Measurements from ENCODE around the gene FGD4.
"Not testable (repeated sequence)": the region's sequence is repeated elsewhere in the genome, so short reads cannot be mapped to it uniquely, and the experiment has no call there.

Gene FGD4

DNA sequence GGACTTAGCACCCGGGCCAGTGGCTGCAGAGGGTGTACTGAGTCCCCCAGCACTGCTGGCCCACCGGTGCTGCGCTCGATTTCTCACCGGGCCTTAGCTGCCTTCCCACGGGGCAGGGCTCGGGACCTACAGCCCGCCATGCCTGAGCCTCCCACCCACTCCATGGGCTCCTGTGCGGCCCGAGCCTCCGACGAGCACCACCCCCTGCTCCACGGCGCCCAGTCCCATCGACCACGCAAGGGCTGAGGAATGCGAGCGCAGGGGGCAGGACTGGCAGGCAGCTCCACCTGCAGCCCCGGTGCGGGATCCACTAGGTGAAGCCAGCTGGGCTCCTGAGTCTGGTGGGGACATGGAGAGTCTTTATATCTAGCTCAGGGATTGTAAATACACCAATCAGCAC is 126.4 kb downstream of the FGD4 start:
- not testable (repeated sequence) for DNase-seq

DNA sequence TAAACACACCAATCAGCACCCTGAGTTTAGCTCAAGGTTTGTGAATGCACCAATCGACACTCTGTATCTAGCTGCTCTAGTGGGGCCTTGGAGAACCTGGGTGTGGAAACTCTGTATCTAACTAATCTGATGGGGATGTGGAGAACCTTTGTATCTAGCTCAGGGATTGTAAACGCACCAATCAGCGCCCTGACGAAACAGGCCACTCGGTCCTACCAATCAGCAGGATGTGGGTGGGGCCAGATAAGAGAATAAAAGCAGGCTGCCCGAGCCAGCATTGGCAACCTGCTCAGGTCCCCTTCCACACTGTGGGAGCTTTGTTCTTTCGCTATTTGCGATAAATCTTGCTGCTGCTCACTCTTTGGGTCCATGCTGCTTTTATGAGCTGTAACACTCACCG is 127.0 kb downstream of the FGD4 start:
- not testable (repeated sequence) for DNase-seq

GRCh38 chr12:32532422-32532821 is 133.1 kb downstream of the FGD4 start:
- no peak for DNase-seq

- no peak for DNase-seq
Measured at GRCh38 chr12:32532951-32533350, 133.6 kb downstream of the FGD4 start.

DNA sequence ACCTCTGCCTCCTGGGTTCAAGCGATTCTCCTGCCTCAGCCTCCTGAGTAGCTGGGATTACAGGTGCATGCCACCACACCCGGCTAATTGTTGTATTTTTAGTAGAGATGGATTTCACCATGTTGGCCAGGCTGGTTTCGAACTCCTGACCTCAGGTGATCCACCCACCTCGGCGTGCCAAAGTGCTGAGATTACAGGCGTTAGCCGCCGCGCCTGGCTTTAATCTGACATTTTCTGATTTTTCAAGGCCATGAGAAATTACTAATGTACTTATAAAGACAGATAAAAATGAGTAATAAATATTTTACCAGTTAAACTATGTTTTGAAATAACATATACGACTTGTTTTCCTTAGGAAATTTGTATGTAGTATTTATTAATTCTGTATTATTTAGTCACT is 134.1 kb downstream of the FGD4 start:
- DNase-seq = not testable (repeated sequence)

DNA sequence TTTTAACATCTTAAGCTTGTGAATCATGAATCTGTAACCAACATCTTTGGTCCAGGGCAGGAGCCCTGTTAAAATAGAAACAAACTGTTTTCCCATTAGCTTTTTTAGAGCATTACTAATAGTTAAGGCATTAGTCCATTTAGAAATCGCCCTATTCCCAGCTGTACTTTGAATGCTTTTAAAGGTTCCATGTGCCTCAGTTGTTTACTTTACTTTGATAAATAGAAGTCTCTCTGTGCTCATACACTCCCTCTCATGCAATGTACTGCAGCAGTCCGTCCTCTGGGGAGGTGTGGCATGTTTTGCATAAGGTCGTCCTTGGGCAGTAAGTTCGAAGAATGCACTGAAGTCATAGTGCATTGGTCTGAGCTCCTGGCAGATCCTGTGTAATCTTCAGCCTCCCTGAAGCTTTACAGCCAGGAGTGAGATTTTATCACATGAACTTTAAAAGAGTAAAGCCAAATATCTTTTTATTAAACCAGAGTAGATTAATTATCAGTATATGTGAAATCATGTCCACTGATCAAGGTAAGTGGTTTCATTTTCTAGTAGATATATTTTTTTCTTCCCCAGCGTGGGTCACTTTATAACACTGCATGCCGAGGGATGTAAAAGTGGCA is 134.7 kb downstream of the FGD4 start:
- DNase-seq = peak; percentile 98

GRCh38 chr12:32534698-32535097 is 135.3 kb downstream of the FGD4 start:
- no peak for DNase-seq

- peak; percentile 87 for DNase-seq
Measured at GRCh38 chr12:32535288-32535999, 136.1 kb downstream of the FGD4 start.

DNA sequence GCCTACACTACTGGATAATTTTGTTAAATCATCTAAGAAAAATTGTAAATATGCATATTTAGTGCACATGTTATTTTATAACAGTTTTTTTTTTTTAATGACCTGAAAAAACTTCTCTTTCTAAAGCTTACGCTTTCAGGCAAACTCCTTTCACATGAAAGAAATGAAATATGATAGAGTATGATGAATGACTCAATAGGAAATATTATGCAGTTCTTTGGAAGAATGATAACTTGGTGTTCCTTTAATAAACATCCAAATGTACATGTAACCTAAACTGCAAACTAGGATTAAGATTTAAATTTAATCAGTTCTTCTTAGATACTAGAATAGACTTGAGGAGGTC is 136.6 kb downstream of the FGD4 start:
- peak; percentile 22 for DNase-seq

DNA sequence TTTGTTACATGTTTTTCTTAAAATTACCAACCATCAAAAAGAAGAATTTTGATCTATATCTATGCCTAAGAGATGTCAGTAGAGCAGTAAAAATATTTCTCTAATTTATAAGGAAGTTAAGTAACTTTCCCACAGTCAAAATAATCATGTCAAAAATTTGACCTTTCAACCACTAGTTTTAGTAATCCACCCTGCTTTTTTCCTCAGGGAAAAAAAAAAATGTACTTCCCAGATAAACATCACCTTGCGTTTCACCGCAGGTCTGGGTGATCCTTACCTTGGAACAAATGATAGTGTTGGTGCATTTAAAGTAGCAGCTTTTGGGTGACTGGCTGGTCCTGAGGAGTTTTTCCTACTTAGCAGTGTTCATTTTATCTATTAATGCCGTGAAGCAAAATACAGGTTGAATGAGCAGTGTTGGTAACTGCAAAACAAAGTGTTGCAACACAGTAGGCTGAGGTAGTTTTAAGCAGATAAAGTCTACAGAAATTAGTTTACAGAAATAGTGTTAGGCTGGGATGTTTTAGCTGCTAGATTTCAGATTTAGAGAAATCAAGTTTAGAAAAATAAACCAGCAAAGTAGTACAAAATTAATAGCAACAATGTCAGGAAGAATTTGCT is 142.5 kb downstream of the FGD4 start:
- no peak for DNase-seq

DNA sequence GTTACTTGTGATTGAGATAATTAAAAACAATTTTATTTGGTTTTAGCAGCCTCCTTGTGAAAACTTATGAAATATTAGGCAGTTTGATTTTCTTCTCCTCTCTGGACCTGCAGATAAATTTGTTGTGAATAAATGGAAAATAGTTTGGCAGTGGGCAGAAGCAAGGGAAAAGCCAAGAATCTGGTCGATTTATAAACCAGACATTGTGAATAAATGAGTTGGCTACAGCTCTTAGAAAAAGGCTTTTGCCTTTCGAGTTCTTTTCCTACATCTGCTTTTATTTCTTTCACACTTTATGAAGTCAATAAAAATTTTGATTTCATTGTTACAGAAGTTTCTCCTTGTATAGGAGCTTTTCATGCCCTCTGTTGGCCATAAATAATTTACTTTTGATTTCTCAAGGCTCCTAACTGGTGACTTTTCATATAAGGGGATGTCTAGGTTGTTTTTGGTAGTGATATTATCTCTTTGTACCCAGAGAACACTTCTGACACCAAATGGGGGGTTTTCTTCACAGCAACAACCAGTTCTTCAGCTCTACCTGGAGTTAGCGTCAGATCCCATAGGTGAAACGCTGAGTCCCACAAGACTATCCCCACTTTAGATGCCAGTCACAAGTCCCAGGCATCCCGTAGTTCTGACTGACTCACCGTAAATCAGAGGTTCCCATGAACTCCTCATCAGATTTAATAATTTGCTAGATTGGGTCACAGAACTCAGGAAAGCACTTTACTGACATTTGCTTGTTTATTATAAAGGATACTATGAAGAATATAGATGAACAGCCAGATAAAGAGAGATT is 143.3 kb downstream of the FGD4 start:
- no peak for DNase-seq

GRCh38 chr12:32544893-32545292 is 145.5 kb downstream of the FGD4 start:
- DNase-seq = no peak

- no peak for DNase-seq
Measured at GRCh38 chr12:32545413-32545980, 146.1 kb downstream of the FGD4 start.

GRCh38 chr12:32546272-32546671 is 146.9 kb downstream of the FGD4 start:
- no peak for DNase-seq

DNA sequence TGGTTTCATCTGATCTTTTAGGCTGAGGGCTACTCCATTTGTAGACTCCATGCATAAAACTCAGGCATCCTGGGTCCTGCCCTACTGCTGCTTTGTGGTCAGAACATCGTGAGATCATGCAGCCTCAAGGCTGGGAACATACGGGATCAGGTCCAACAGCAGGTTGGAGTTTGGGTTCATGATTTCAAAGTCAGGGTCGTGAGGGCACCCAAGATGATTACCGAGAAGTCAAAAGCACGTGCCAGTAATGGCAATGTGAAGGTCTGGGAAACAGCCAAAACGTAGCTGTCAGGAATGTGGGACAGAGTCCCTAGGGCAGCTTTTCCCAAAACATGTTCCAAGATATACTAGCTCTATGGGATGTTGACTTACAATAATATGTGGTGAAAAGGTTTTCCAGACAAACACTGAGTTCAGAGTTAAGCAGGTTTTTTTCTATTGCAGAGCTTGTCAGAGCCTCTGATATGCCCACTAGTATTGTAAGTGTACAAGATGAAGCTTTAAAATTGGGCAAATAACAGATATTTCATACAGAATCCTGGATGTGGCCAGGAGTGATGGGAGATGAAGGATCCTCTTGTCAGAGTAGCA is 149.4 kb downstream of the FGD4 start:
- DNase-seq = peak; percentile 80

- DNase-seq = peak; percentile 88
Measured at GRCh38 chr12:32549675-32550079, 150.3 kb downstream of the FGD4 start.

DNA sequence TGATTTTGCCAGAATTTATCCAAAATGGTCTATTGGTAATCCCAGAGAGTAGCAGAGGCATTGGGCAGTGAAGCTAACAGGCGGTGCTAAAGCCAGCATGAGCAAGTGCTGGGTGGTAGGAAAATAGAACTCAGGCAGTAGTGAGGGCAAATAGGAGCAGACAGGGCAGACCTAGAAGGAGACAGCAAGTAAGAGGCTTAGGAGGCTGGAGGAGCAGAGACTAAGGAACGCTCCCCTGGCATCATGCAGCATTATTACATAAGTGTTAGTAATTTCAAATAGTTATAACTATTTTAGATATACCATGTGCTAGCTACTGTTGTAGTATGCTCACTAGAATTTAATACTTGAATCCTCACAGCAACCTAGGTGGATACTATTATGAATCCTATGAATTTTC is 151.7 kb downstream of the FGD4 start:
- no peak for DNase-seq

GRCh38 chr12:32558903-32559302 is 159.5 kb downstream of the FGD4 start:
- peak; percentile 70 for DNase-seq

DNA sequence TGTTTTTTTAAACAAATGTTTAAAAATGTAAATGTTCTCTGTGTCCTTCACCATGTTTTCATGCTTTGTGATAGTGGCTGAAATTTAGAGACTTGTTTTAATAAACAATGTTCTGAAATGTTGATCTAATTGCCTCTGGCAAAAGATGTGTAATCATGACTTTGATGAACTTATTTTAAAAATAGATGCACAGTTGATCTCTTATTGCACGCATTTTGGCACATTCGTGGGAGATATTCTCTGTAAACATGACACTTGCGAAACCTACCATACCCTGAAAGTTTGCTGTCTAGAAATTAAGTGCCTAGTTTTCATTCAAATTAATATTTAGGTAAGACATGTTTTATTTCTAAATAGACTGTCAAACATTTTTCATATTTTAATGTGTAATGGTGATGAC is 160.1 kb downstream of the FGD4 start:
- no peak for DNase-seq

DNA sequence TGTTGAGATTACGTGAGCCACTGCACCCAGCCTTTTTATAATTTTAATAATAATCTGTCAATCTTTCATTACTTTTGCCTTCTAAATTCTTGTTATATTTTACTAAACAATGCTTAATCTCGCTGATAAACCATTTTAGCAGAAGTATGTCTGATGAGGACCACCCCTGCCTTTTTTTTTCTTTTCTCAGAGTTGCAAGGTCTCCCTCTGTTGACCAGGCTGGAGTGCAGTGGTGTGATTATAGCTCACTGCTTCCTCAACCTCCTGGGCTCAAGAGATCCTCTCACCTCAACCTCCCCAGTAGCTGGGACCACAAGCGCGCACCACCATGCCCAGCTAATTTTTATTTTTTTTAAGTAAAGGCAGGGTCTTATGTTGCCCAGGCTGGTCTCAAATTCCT is 161.2 kb downstream of the FGD4 start:
- DNase-seq = no peak

DNA sequence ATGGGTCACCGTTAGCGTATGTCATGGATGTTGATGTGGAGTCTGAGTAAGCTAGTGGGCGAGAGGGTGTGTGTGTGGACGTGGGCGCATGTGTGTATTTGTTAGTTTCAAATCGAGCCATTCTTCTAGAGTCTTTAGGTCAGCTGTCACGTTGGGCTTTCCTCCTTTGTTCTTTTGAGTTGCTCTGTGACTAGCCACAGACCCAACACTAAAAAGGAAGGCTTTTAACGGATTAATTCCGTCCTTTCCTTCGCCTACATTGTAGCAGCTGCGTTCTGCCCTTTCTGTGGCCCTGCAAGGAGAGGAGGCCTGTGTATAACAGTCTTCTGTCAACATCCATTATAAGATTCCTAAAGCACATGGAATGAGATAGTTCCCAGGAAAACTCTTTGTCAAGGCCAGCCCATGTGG is 162.6 kb downstream of the FGD4 start:
- DNase-seq = no peak

- DNase-seq = not testable (repeated sequence)
Measured at GRCh38 chr12:32562413-32562812, 163.1 kb downstream of the FGD4 start.

All from fibroblast of skin of scalp (primary cell).